A204.1 (cell line): ENCODE measurements around the gene ARHGAP26.

Source experiments
- FAIRE-seq: peaks from 2 replicates; lab custom pipeline; 2012; peaks lifted over from hg19 to GRCh38; lab: Jason Lieb, UNC

The ARHGAP26 gene

DNA sequence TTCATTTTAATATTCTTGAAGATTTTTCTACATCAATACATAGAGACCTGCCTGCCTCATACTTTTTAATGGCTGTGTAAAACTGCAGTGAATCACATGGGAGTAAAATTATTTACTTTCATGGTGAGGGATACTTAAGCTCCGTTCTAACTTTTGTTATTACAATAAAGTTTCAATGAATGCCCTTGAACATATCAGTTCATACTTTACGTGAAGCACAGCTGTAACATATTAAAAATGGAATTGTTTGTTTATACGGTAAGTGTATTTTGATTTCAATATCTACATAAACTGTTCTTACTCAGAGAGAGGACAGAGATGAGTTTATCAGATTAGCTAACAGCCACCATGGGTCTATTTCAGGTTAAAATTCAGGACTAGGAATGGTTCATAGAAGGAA is 478.2 kb downstream of the ARHGAP26 start:
- FAIRE-seq = no peak

GRCh38 chr5:143248822-143249579 is 478.8 kb downstream of the ARHGAP26 start:
- FAIRE-seq = no peak

DNA sequence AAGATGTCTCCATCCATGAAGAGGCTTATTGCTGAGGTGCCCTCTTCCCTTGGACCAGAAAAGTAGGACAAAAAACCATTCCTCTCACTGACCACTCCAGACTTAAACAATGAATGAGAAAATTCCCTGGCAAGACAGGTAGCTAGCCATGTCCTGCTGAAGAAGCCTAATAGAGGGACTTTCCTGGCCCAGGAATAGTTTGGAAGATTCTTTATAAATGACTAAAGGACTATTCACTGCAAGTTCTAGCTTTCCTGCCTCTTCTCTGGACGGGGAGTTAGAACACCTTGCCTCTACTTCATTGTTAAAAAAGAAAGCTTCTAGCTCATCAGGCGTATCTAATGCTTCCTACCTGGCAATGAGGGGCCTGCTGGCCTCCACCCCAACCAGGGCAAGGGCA is 479.7 kb downstream of the ARHGAP26 start:
- FAIRE-seq = no peak

DNA sequence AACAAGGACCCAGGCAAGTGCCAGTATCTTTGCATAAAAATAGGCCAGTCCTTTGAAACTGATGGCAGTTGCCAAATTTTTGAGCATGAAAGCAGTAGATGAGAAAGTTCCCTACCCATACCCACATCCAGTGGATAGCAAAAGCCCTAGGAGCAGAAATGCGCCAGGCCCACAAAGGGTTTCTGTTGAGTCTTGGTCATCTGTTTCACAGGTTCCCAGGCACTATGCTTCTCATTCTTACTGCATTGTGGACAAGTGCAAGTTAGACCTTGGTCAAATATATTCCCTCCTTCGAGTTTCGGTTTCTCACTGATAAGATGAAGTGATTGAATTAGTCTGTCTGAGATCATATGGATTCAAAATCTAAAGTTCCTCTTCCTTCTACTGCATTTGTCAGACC is 481.0 kb downstream of the ARHGAP26 start:
- no peak for FAIRE-seq

- FAIRE-seq = no peak
Observed at GRCh38 chr5:143251946-143252345, 481.8 kb downstream of the ARHGAP26 start.

GRCh38 chr5:143254819-143255218 is 484.6 kb downstream of the ARHGAP26 start:
- no peak for FAIRE-seq

- no peak for FAIRE-seq
Observed at GRCh38 chr5:143258559-143259253, 488.5 kb downstream of the ARHGAP26 start.

GRCh38 chr5:143259254-143259605 is 489.1 kb downstream of the ARHGAP26 start:
- FAIRE-seq = no peak

GRCh38 chr5:143261748-143262392 is 491.7 kb downstream of the ARHGAP26 start:
- no peak for FAIRE-seq

- no peak for FAIRE-seq
Observed at GRCh38 chr5:143262393-143263174, 492.4 kb downstream of the ARHGAP26 start.

DNA sequence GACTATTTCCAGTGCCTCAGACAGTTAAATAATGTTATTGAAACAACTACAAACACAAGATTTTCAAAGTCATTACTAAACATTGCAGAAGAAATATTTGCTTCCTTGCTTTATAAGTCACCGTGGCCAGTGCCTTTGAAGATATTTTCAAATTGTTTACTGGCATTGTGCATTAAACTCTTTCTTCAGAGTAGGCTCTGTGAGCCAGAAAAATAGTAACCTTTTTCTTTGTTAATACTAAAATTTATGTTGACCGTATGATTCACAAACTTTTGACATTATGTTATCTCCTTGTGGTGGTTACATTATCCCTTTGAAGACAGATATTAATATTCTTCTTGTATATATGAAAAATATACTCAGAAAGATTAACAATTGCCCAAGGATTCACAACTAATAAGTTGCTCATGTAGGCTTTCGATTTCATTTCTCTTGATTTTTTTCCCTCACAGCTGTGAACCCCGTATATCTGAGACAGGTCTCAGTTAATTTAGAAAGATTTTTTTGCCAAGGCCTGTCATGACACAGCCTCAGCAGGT is 493.2 kb downstream of the ARHGAP26 start:
- FAIRE-seq = no peak

DNA sequence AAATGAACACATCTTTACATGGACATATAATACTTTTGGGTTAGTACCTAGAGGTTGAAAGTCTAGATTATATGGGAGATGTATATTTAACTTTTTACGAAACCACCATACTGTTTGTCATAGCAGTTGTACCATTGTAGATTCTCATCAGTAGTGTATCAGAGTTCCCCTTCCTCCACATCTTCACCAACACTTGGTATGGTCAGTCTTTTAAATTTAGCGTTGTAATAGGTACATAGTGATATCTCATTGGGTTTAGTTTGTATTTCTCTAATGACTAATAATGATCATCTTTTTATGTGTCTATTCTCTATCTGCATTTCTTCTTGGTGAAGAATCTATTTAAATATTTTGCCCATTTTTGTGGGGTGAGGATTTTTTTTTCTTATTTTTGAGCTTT is 495.8 kb downstream of the ARHGAP26 start:
- FAIRE-seq = no peak

DNA sequence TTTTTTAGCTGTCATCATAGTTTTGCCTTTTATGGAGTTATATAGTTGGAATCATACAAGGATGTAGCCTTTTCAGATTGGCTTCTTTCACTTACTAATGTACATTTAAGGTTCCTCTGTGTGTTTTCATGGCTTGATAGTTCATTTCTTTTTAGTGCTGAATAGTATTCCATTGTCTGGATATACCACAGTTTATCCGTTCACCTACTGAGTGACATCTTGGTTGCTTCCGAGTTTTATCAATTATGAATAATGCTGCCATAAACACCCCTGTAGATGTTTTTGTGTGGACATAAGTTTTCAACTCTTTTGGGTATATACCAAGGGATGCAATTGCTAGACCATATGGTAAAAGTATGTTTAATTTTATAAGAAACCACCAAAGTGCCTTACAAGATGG is 497.0 kb downstream of the ARHGAP26 start:
- FAIRE-seq = no peak

- FAIRE-seq = no peak
Observed at GRCh38 chr5:143268388-143268787, 498.2 kb downstream of the ARHGAP26 start.

GRCh38 chr5:143271431-143271830 is 501.3 kb downstream of the ARHGAP26 start:
- no peak for FAIRE-seq

DNA sequence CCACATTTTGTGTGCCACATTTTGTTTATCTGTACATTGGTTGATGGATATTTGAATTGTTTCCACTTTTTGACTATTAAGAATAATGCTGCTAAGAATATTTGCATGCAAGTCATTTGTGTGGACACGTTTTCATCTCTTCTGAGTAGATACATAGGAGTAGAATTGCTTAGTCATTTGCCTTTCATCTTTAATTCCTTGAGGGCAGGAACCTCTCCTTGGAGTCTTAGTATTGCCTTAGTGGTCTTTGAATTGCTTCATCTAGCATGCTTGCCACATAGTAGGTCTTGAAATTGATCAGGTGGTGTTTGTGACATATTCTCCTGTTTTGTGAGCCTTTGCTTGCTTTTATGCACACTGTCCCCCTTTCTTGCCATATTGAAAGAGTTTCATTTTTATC is 504.8 kb downstream of the ARHGAP26 start:
- FAIRE-seq = no peak

GRCh38 chr5:143275512-143276363 is 505.6 kb downstream of the ARHGAP26 start:
- no peak for FAIRE-seq

DNA sequence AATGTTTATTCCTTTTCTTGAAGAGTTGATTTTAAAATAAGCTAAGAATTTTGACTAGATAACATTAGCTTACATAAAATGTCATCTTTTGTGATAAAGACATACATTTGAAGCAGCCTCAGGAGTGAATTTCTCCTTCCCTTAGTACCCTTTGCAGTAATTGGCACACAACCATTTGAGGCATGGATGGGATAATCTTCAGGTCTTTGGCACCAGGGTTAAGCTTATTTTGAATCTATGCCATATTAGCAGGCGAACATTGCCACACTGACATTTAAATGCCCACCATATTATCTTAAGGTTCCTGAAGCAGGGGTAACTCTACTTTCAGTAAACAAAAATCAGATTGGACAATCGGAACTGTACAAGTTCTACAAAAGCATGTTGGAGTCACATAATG is 507.4 kb downstream of the ARHGAP26 start:
- FAIRE-seq = no peak
